ENCODE data around the gene PUDP.

GRCh38 chrX:7159149-7159861, 11.4 kb upstream of the PUDP start:
- no peak for TF ChIP-seq CTCF (IDR thresholded peaks at IDR 0.05 in 4 of 5, conservative IDR thresholded peaks at IDR 0.05 in 1 of 5)
- no peak for TF ChIP-seq POLR2A (IDR thresholded peaks at IDR 0.05)

Measured in gastrocnemius medialis (tissue), 4 donors.